H1 (cell line): Measurements from ENCODE around the gene TADA2B. TPM values are rescaled to one million over a fixed set of nuclear protein-coding genes. Genes with fewer than 3 reads are reported as not detected.
A peak's percentile ranks its signal among the peaks of the same experiment; 100 is the strongest.

ENCODE experiments used
- CTCF ChIA-PET: fragments of 300-600 bp; sonication (Branson Sonifier 250); formaldehyde crosslinking; loops from one replicate; lab custom pipeline; 2021; ENCODE audit not compliant: partially characterized antibody; lab: Charles Lee
- POLR2A ChIA-PET: fragments of 300-600 bp; sonication (Branson Sonifier 250); formaldehyde crosslinking; loops from one replicate; lab custom pipeline; 2021; ENCODE audit warnings: inconsistent platforms; ENCODE audit not compliant: partially characterized antibody; lab: Charles Lee
- DNase-seq, 2 experiments: peaks; one replicate each; pipeline versions ENCODE4 v3.0.0 to v3.0.0-alpha.2; 2010 to 2022; ENCODE audit warnings: low spot score in 2 of 2, low read depth in 1 of 2, mixed read lengths in 1 of 2
- FAIRE-seq: peaks from 2 replicates; lab custom pipeline; 2011; peaks lifted over from hg19 to GRCh38; lab: Jason Lieb, UNC
- H2AFZ ChIP-seq: 2 replicates; pipeline ENCODE4 v1.8.1; 2012; ENCODE audit warnings: low read length, inconsistent platforms
- H2AK5ac ChIP-seq: 2 replicates; pipeline ENCODE4 v1.6.1; 2013; ENCODE audit warnings: low read depth, low read length
- H2BK120ac ChIP-seq: replicated peaks from 2 replicates; pipeline ENCODE3; 2013; ENCODE audit warnings: low read depth, low read length, inconsistent platforms
- H2BK12ac ChIP-seq: 2 replicates; pipeline ENCODE4 v1.6.1; 2013; ENCODE audit warnings: low read depth, low read length
- H2BK15ac ChIP-seq: 2 replicates; pipeline ENCODE4 v1.6.1; 2013; ENCODE audit warnings: low read length
- H2BK20ac ChIP-seq: 2 replicates; pipeline ENCODE4 v1.6.1; 2013; ENCODE audit warnings: low read length
- H2BK5ac ChIP-seq: 2 replicates; pipeline ENCODE4 v1.6.1; 2013; ENCODE audit warnings: low read depth, low read length
- H3K14ac ChIP-seq: 2 replicates; pipeline ENCODE4 v1.6.1; 2013; ENCODE audit warnings: inconsistent platforms; ENCODE audit not compliant: insufficient read length
- H3K18ac ChIP-seq: 2 replicates; pipeline ENCODE4 v1.6.1; 2013; ENCODE audit warnings: low read length; ENCODE audit errors: extremely low read depth
- H3K23ac ChIP-seq: 2 replicates; pipeline ENCODE4 v1.6.1; 2013; ENCODE audit warnings: inconsistent platforms; ENCODE audit not compliant: insufficient read length
- H3K23me2 ChIP-seq: 2 replicates; pipeline ENCODE4 v1.6.1; 2013; ENCODE audit warnings: low read depth, low read length
- H3K27ac ChIP-seq: 2 replicates; pipeline ENCODE4 v1.6.1; 2011; ENCODE audit warnings: low read depth, low read length, inconsistent platforms
- H3K27me3 ChIP-seq, 4 experiments: replicated peaks in 1 of 4; 1 replicate in 1 of 4; 2 replicates in 3 of 4; pipeline versions ENCODE4 v1.6.1 to v1.8.1; 2011 to 2013; ENCODE audit warnings: low read length in 3 of 4, mild to moderate bottlenecking in 3 of 4, inconsistent platforms in 2 of 4, mixed read lengths in 2 of 4, moderate library complexity in 1 of 4; ENCODE audit not compliant: control insufficient read depth in 3 of 4, insufficient read depth in 3 of 4; ENCODE audit errors: extremely low read depth in 1 of 4
- H3K36me3 ChIP-seq, 4 experiments: 2 replicates each; pipeline versions ENCODE4 v1.6.1 to v1.8.1; 2011 to 2013; ENCODE audit warnings: mild to moderate bottlenecking in 4 of 4, low read length in 3 of 4, moderate library complexity in 2 of 4, control low read depth in 1 of 4, inconsistent platforms in 1 of 4; ENCODE audit not compliant: insufficient read depth in 4 of 4, control insufficient read depth in 2 of 4
- H3K4ac ChIP-seq: replicated peaks from 2 replicates; pipeline ENCODE3; 2013; ENCODE audit warnings: low read length, low read depth, mixed read lengths, inconsistent platforms; ENCODE audit not compliant: insufficient read length
- H3K4me1 ChIP-seq, 4 experiments: replicated peaks in 1 of 4; 1 replicate in 1 of 4; 2 replicates in 3 of 4; pipeline versions ENCODE4 v1.6.1 to v1.8.1; 2011 to 2013; ENCODE audit warnings: low read length in 3 of 4, inconsistent platforms in 2 of 4, mixed read lengths in 1 of 4; ENCODE audit not compliant: insufficient read depth in 4 of 4, control insufficient read depth in 3 of 4
- H3K4me2 ChIP-seq, 2 experiments: 2 replicates each; pipeline versions ENCODE4 v1.6.1 to v1.8.1; 2011 to 2013; ENCODE audit warnings: low read depth in 2 of 2, low read length in 2 of 2, control low read depth in 1 of 2, inconsistent platforms in 1 of 2, mild to moderate bottlenecking in 1 of 2; ENCODE audit not compliant: insufficient read depth in 1 of 2
- H3K4me3 ChIP-seq, 4 experiments: fragments of 200-600, 300-600 bp in 1 of 4; sonication (generic), shearing (Covaris generic), sonication (Bioruptor Twin) in 1 of 4; 2 replicates each; pipeline versions ENCODE4 v1.5.1 to v1.8.1; 2011 to 2016; ENCODE audit warnings: low read length in 4 of 4, low read depth in 3 of 4, control low read depth in 2 of 4, inconsistent platforms in 2 of 4, mild to moderate bottlenecking in 2 of 4, mixed read lengths in 1 of 4, moderate library complexity in 1 of 4; ENCODE audit not compliant: insufficient read depth in 2 of 4; ENCODE audit errors: extremely low read depth in 1 of 4
- H3K56ac ChIP-seq: replicated peaks from 2 replicates; pipeline ENCODE3; 2013; ENCODE audit warnings: low read depth, mild to moderate bottlenecking, mixed read lengths, low read length, inconsistent platforms; ENCODE audit not compliant: insufficient read length
- H3K79me1 ChIP-seq: 2 replicates; pipeline ENCODE4 v1.6.1; 2013; ENCODE audit warnings: low read depth, low read length, control low read depth
- H3K79me2 ChIP-seq, 2 experiments: 2 replicates each; pipeline versions ENCODE4 v1.6.1 to v1.8.1; 2012 to 2013; ENCODE audit warnings: low read length in 2 of 2, mild to moderate bottlenecking in 2 of 2, inconsistent platforms in 1 of 2; ENCODE audit not compliant: insufficient read depth in 2 of 2, control insufficient read depth in 1 of 2
- H3K9ac ChIP-seq, 4 experiments: replicated peaks in 1 of 4; 1 replicate in 1 of 4; 2 replicates in 3 of 4; pipeline versions ENCODE4 v1.6.1 to v1.8.1; 2011 to 2013; ENCODE audit warnings: low read depth in 3 of 4, low read length in 3 of 4, control low read depth in 2 of 4, mild to moderate bottlenecking in 2 of 4, moderate library complexity in 2 of 4, inconsistent platforms in 1 of 4; ENCODE audit errors: extremely low read depth in 1 of 4
- H3K9me3 ChIP-seq, 2 experiments: 2 replicates each; pipeline versions ENCODE4 v1.6.1 to v1.8.1; 2012 to 2013; ENCODE audit warnings: mild to moderate bottlenecking in 2 of 2, moderate library complexity in 2 of 2, control low read depth in 1 of 2, inconsistent platforms in 1 of 2, low read depth in 1 of 2, low read length in 1 of 2, mixed read lengths in 1 of 2; ENCODE audit not compliant: insufficient read depth in 2 of 2
- H4K20me1 ChIP-seq, 2 experiments: replicated peaks in 1 of 2; 2 replicates each; pipeline versions ENCODE3 to v1.8.1; 2011 to 2013; ENCODE audit warnings: inconsistent platforms in 2 of 2, low read length in 2 of 2, mild to moderate bottlenecking in 1 of 2; ENCODE audit not compliant: insufficient read depth in 2 of 2, control insufficient read depth in 1 of 2
- H4K5ac ChIP-seq: 2 replicates; pipeline ENCODE4 v1.6.1; 2013; ENCODE audit warnings: low read length, low read depth, mixed read lengths, inconsistent platforms; ENCODE audit not compliant: insufficient read length
- H4K8ac ChIP-seq: 2 replicates; pipeline ENCODE4 v1.8.0; 2013; ENCODE audit warnings: mild to moderate bottlenecking, moderate library complexity, low read length, inconsistent platforms; ENCODE audit not compliant: insufficient read depth; ENCODE audit errors: extremely low read depth
- H4K91ac ChIP-seq: replicated peaks from 2 replicates; pipeline ENCODE3; 2013; ENCODE audit warnings: low read length, mixed read lengths, inconsistent platforms; ENCODE audit not compliant: insufficient read length
- CREB1 ChIP-seq: IDR thresholded peaks from 2 replicates; pipeline ENCODE4 v1.6.1; 2012; ENCODE audit warnings: inconsistent platforms
- EZH2 ChIP-seq: fragments of 200-600 bp; sonication (generic); IDR thresholded peaks from 2 replicates; pipeline ENCODE4 v1.7.1; 2012; ENCODE audit warnings: low read depth, mild to moderate bottlenecking, moderate library complexity, low read length, inconsistent platforms; ENCODE audit not compliant: severe bottlenecking
- GABPA ChIP-seq: IDR thresholded peaks from 2 replicates; pipeline ENCODE4 v1.6.1; 2011; ENCODE audit warnings: mild to moderate bottlenecking, low read length, moderate library complexity, borderline replicate concordance; ENCODE audit not compliant: insufficient read depth
- PHF8 ChIP-seq: fragments of 200-600 bp; sonication (generic); conservative IDR thresholded peaks from 2 replicates; pipeline ENCODE4 v1.7.1; 2012; ENCODE audit warnings: low read depth, mild to moderate bottlenecking, inconsistent platforms, low read length, moderate library complexity
- POLR2AphosphoS5 ChIP-seq: IDR thresholded peaks from 2 replicates; pipeline ENCODE4 v1.6.1; 2011; ENCODE audit warnings: low read depth, low read length
- RAD21 ChIP-seq, 2 experiments: IDR thresholded peaks in 1 of 2; conservative IDR thresholded peaks in 1 of 2; 2 replicates each; pipeline ENCODE4 v1.6.1; 2011; ENCODE audit warnings: low read depth in 2 of 2, low read length in 2 of 2, improper control_type of control experiment in 1 of 2, inconsistent platforms in 1 of 2, mild to moderate bottlenecking in 1 of 2, moderate library complexity in 1 of 2
- RFX5 ChIP-seq: IDR thresholded peaks from 2 replicates; pipeline ENCODE4 v1.6.1; 2011; ENCODE audit warnings: low read depth, low read length, improper control_type of control experiment, borderline replicate concordance
- SP1 ChIP-seq: IDR thresholded peaks from 2 replicates; pipeline ENCODE4 v1.6.1; 2011; ENCODE audit warnings: low read depth, low read length
- TCF12 ChIP-seq: IDR thresholded peaks from 2 replicates; pipeline ENCODE4 v1.6.1; 2011; ENCODE audit warnings: low read depth, mild to moderate bottlenecking, low read length
- TEAD4 ChIP-seq: IDR thresholded peaks from 2 replicates; pipeline ENCODE4 v1.6.1; 2012; ENCODE audit warnings: low read depth, low read length, inconsistent platforms, mixed read lengths
- WGBS, 2 experiments: shearing (Covaris generic) in 1 of 2; methylation state at CpG; one replicate each; pipeline versions ENCODE4 v1.1.6 to v1.1.7; 2013 to 2015; ENCODE audit warnings: low lambda C conversion rate in 2 of 2, mixed read lengths in 2 of 2, inconsistent platforms in 1 of 2, low coverage in 1 of 2, missing lambda C conversion rate in 1 of 2; ENCODE audit not compliant: insufficient replicate concordance in 2 of 2, insufficient coverage in 1 of 2, insufficient read length in 1 of 2; ENCODE audit errors: extremely low coverage in 1 of 2, missing lambda C conversion rate in 1 of 2; 5-methylcytosine and 5-hydroxymethylcytosine counted together
- polyA plus RNA-seq, 7 experiments: library from polyadenylated mRNA; depleted of rRNA in 3 of 7; stranded (reverse) in 5 of 7; unstranded in 2 of 7; fragments of >200 nt in 5 of 7; fragments of 200-250 nt in 2 of 7; gene quantifications; 1 replicate in 5 of 7; 2 replicates in 1 of 7; 4 replicates in 1 of 7; pipeline versions ENCODE4 v1.2.1 to v1.2.3, GENCODE V29; 2011 to 2013; ENCODE audit warnings: missing spikeins in 2 of 7, mixed read lengths in 2 of 7
- total RNA-seq: library from RNA; stranded (reverse); fragmentation: NEBNext Ultra II Directional; extraction: Animal tissue kit (Norgen Biotek cat#: 25700); gene quantifications from 2 replicates; pipeline ENCODE4 v1.2.1, GENCODE V29; 2021

Gene TADA2B
- total and polyA plus RNA-seq, 2 of the 8 experiments (the other 6 are each of a cell fraction or from before 2014, with no cell fraction given) = 5.7 to 12.1 TPM

GRCh38 chr4:7007944-7008343, 35.2 kb upstream of the TADA2B start:
- Histone ChIP-seq H3K36me3 (peaks cover 0 to 43% (median 20%) of the 10 kb centered on the region in 4 experiments; a peak in 7 of 8 replicates), H3K27ac (no peak overlapping the region)
- DNase-seq = no peak
- TF ChIP-seq EZH2 (no peak), POLR2AphosphoS5 (no peak), RAD21 (IDR thresholded peaks at IDR 0.05 in 1 of 2, conservative IDR thresholded peaks at IDR 0.05 in 1 of 2; ENCODE audit: low read depth in 2 of 2, low read length in 2 of 2) (0 out of 4 replicates have a peak, but pooled peaks of 1 of the 2 experiments have one; percentile 13), GABPA (no peak), PHF8 (no peak), SP1 (no peak), TEAD4 (no peak), RFX5 (no peak), CREB1 (no peak), TCF12 (no peak)

More at GRCh38 chr4:7007944-7008343, 35.2 kb upstream of the TADA2B start:
- Histone ChIP-seq H3K79me1 (peaks cover 8% of the 10 kb centered on the region), H3K23me2 (no peaks in the 10 kb centered on the region), H4K5ac (no peak overlapping the region), H2BK15ac (no peak overlapping the region), H3K4ac (no peak overlapping the region), H3K23ac (no peak overlapping the region), H2BK12ac (no peak overlapping the region), H3K4me1 (peaks cover 2 to 8% (median 6%) of the 10 kb centered on the region in 4 experiments; a peak in 6 of 7 replicates), H3K9me3 (no peaks in the 10 kb centered on the region), H2AFZ (no peak overlapping the region), H3K27me3 (no peaks in the 10 kb centered on the region), H4K8ac (no peak overlapping the region), H3K4me2 (peak overlapping the region; percentile 28 to 45; a peak in 3 of 4 replicates), H3K9ac (no peak overlapping the region), H4K91ac (no peak overlapping the region), H2BK5ac (no peak overlapping the region), H3K18ac (no peak overlapping the region), H3K4me3 (peak overlapping the region in 2 of 4 experiments; percentile 1 to 11; a peak in 1 of 8 replicates), H3K14ac (no peak overlapping the region), H4K20me1 (peaks cover 20 to 37% of the 10 kb centered on the region in 2 experiments), H2BK20ac (no peak overlapping the region), H3K56ac (no peak overlapping the region), H2BK120ac (no peak overlapping the region), H2AK5ac (no peak overlapping the region), H3K79me2 (peaks cover 0 to 5% of the 10 kb centered on the region in 2 experiments; a peak in 2 of 4 replicates)
- CTCF ChIA-PET = interaction anchor here (0.7 to 3.3 kb wide), 15 partner anchors 9 to 290 kb away, joined by 3 to 16 read pairs (median 3); no protein-coding TSS in a partner anchor
- POLR2A ChIA-PET = interaction anchor here (0.7 to 4.1 kb wide), 9 partner anchors 9 to 99 kb away, joined by 3 to 21 read pairs (median 3); partner anchors contain the start of genes GRPEL1 and TBC1D14
- peak; percentile 92 for FAIRE-seq
- 37% methylated on average over 2 of the region's 2 CpGs; no CpG with 5 or more reads in 1 of the 2 experiments for WGBS, 2 experiments
